Neural cell (in vitro differentiated cells): Measurements from ENCODE around the gene SH3GL3.

Experiments used
- EP300 ChIP-seq: fragments of 450-650 bp; conservative IDR thresholded peaks from 2 replicates; pipeline ENCODE4 v1.6.1; 2014; ENCODE audit warnings: antibody characterized with exemption, mild to moderate bottlenecking, moderate library complexity; ENCODE audit not compliant: poor library complexity, severe bottlenecking
- EZH2 ChIP-seq: fragments of 200-600, 300-800 bp; shearing (Covaris generic), sonication (generic); IDR thresholded peaks from 2 replicates; pipeline ENCODE4 v1.6.1; 2014; ENCODE audit warnings: antibody characterized with exemption, low read length, borderline replicate concordance, mild to moderate bottlenecking; ENCODE audit not compliant: insufficient read depth, poor library complexity, severe bottlenecking
- POLR2AphosphoS5 ChIP-seq: IDR thresholded peaks from 2 replicates; pipeline ENCODE4 v1.6.1; 2012
- RAD21 ChIP-seq: fragments of 450-650 bp; conservative IDR thresholded peaks from 2 replicates; pipeline ENCODE4 v1.6.1; 2014; ENCODE audit warnings: antibody characterized with exemption, mild to moderate bottlenecking, moderate library complexity
- SMC3 ChIP-seq: fragments of 450-650 bp; conservative IDR thresholded peaks from 2 replicates; pipeline ENCODE4 v1.6.1; 2014; ENCODE audit warnings: antibody characterized with exemption, mild to moderate bottlenecking, moderate library complexity; ENCODE audit not compliant: poor library complexity
- TAF1 ChIP-seq: IDR thresholded peaks from 2 replicates; pipeline ENCODE4 v1.6.1; 2012; ENCODE audit warnings: low read depth
- TF ChIP-seq, protein P1 (sequence below): fragments of 450-650 bp; IDR thresholded peaks from 2 replicates; pipeline ENCODE4 v1.5.1; 2014; ENCODE audit warnings: antibody characterized with exemption, mild to moderate bottlenecking, moderate library complexity; ENCODE audit not compliant: poor library complexity, severe bottlenecking
- TF ChIP-seq, protein P2 (sequence below): IDR thresholded peaks from 2 replicates; pipeline ENCODE4 v1.6.1; 2012; ENCODE audit warnings: borderline replicate concordance

DNA sequence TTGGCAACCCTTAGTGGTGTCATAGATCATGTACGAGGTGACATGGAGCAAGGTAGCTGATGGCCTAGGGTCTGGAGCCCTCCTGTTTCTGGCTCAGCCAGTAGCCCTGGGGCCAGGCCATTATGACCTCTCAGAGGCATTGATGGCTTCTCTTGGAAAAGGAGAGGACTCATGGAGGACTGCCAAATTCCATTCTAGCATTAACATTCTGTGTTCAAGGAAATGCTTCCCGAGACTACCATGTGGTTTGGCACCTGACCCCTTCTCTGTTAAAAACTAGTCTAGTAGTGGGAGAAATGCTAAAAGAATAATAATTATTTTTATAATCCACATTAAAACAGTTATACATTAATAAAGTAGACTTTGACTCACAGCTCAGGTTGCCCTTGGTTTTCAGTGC lies 166.6 kb downstream of the SH3GL3 start:
- TF ChIP-seq, protein P1, sequence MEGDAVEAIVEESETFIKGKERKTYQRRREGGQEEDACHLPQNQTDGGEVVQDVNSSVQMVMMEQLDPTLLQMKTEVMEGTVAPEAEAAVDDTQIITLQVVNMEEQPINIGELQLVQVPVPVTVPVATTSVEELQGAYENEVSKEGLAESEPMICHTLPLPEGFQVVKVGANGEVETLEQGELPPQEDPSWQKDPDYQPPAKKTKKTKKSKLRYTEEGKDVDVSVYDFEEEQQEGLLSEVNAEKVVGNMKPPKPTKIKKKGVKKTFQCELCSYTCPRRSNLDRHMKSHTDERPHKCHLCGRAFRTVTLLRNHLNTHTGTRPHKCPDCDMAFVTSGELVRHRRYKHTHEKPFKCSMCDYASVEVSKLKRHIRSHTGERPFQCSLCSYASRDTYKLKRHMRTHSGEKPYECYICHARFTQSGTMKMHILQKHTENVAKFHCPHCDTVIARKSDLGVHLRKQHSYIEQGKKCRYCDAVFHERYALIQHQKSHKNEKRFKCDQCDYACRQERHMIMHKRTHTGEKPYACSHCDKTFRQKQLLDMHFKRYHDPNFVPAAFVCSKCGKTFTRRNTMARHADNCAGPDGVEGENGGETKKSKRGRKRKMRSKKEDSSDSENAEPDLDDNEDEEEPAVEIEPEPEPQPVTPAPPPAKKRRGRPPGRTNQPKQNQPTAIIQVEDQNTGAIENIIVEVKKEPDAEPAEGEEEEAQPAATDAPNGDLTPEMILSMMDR: no peak
- TF ChIP-seq EZH2 (no peak), POLR2AphosphoS5 (no peak), TAF1 (no peak), SMC3 (no peak), RAD21 (no peak), EP300 (no peak)
- TF ChIP-seq, protein P2, sequence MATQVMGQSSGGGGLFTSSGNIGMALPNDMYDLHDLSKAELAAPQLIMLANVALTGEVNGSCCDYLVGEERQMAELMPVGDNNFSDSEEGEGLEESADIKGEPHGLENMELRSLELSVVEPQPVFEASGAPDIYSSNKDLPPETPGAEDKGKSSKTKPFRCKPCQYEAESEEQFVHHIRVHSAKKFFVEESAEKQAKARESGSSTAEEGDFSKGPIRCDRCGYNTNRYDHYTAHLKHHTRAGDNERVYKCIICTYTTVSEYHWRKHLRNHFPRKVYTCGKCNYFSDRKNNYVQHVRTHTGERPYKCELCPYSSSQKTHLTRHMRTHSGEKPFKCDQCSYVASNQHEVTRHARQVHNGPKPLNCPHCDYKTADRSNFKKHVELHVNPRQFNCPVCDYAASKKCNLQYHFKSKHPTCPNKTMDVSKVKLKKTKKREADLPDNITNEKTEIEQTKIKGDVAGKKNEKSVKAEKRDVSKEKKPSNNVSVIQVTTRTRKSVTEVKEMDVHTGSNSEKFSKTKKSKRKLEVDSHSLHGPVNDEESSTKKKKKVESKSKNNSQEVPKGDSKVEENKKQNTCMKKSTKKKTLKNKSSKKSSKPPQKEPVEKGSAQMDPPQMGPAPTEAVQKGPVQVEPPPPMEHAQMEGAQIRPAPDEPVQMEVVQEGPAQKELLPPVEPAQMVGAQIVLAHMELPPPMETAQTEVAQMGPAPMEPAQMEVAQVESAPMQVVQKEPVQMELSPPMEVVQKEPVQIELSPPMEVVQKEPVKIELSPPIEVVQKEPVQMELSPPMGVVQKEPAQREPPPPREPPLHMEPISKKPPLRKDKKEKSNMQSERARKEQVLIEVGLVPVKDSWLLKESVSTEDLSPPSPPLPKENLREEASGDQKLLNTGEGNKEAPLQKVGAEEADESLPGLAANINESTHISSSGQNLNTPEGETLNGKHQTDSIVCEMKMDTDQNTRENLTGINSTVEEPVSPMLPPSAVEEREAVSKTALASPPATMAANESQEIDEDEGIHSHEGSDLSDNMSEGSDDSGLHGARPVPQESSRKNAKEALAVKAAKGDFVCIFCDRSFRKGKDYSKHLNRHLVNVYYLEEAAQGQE: no peak
